Gastrocnemius medialis (tissue), 4 donors: ENCODE measurements around the gene TTC39B.

Source experiments
- POLR2A ChIP-seq, 2 donors: fragments of 450-650 bp; IDR thresholded peaks; one replicate each; pipeline ENCODE4 v1.6.1; 2017; ENCODE audit warnings: antibody characterized with exemption in 2 of 2, mild to moderate bottlenecking in 2 of 2, moderate library complexity in 2 of 2
- TF ChIP-seq, protein P1 (sequence below), 5 experiments: fragments of 450-650 bp in 3 of 5; fragments of 200-600 bp in 2 of 5; sonication (generic) in 2 of 5; IDR thresholded peaks in 4 of 5; conservative IDR thresholded peaks in 1 of 5; 1 replicate in 4 of 5; 2 replicates in 1 of 5; pipeline ENCODE4 v1.5.1; 2016 to 2019; ENCODE audit warnings: antibody characterized with exemption in 5 of 5, mild to moderate bottlenecking in 3 of 5, moderate library complexity in 3 of 5

GRCh38 chr9:15249042-15249818, 57.8 kb downstream of the TTC39B start:
- TF ChIP-seq POLR2A (IDR thresholded peaks at IDR 0.05): no peak
- TF ChIP-seq, protein P1, sequence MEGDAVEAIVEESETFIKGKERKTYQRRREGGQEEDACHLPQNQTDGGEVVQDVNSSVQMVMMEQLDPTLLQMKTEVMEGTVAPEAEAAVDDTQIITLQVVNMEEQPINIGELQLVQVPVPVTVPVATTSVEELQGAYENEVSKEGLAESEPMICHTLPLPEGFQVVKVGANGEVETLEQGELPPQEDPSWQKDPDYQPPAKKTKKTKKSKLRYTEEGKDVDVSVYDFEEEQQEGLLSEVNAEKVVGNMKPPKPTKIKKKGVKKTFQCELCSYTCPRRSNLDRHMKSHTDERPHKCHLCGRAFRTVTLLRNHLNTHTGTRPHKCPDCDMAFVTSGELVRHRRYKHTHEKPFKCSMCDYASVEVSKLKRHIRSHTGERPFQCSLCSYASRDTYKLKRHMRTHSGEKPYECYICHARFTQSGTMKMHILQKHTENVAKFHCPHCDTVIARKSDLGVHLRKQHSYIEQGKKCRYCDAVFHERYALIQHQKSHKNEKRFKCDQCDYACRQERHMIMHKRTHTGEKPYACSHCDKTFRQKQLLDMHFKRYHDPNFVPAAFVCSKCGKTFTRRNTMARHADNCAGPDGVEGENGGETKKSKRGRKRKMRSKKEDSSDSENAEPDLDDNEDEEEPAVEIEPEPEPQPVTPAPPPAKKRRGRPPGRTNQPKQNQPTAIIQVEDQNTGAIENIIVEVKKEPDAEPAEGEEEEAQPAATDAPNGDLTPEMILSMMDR (IDR thresholded peaks at IDR 0.05 in 4 of 5, conservative IDR thresholded peaks at IDR 0.05 in 1 of 5): no peak
